Activated CD8-positive, alpha-beta T cell treated with anti-CD3 and anti-CD28 coated beads, Interleukin-2, amount 10 ng/mL, durations not matched to agents 7 days and 5 days (primary cell): ENCODE results near the gene FAM78B. TPM values are rescaled to one million over a fixed set of nuclear protein-coding genes. Genes with fewer than 3 reads are reported as not detected.

ENCODE experiments used
- microRNA-seq: library from miRNA; unstranded; fragments of <30 nt; microRNA quantifications from one replicate; pipeline ENCODE4 v1.2.0, GENCODE V29; 2022
- total RNA-seq, 2 experiments: library from RNA; stranded (reverse); gene quantifications; one replicate each; pipeline ENCODE4 v1.2.3, GENCODE V29; 2021

Gene FAM78B
- total RNA-seq, 2 experiments from 2014 or later, result 0.16 to 0.18 TPM

Small RNA genes within 50 kb of the gene (microRNA-seq; reads per million reads assigned to microRNA genes)
- not detected for gene MIR921
